Measurements from ENCODE around the gene GCN1.

GCN1 gene

GRCh38 chr12:120159509-120160237 is 34.8 kb downstream of the GCN1 start:
- H3K27me3 ChIP-seq (ENCODE audit: control insufficient read depth, insufficient read depth, low read length), result no peaks in the 10 kb centered on the region
- no peak overlapping the region for H3K27ac ChIP-seq (ENCODE audit: low read length)
- no peaks in the 10 kb centered on the region for H3K4me1 ChIP-seq (ENCODE audit: control insufficient read depth, insufficient read depth, low read length)
- DNase-seq (ENCODE audit: low read depth, low spot score), result no peak
- H3K36me3 ChIP-seq (ENCODE audit: control insufficient read depth, insufficient read depth, low read length), result peaks cover 77% of the 10 kb centered on the region
- WGBS (ENCODE audit: insufficient coverage, insufficient read length), result no CpG with 5 or more reads among the region's 12 CpGs
- H3K4me3 ChIP-seq (ENCODE audit: low read length), result no peak overlapping the region
- no peaks in the 10 kb centered on the region for H3K9me3 ChIP-seq (ENCODE audit: control insufficient read depth, insufficient read depth, low read length)

GRCh38 chr12:120158351-120158750 is 36.2 kb downstream of the GCN1 start:
- DNase-seq (ENCODE audit: low read depth, low spot score), result no peak
- Histone ChIP-seq H3K4me1 (ENCODE audit: control insufficient read depth, insufficient read depth, low read length) (no peaks in the 10 kb centered on the region), H3K36me3 (ENCODE audit: control insufficient read depth, insufficient read depth, low read length) (peaks cover 83% of the 10 kb centered on the region), H3K9me3 (ENCODE audit: control insufficient read depth, insufficient read depth, low read length) (no peaks in the 10 kb centered on the region), H3K4me3 (ENCODE audit: low read length) (no peak overlapping the region; the same call in 1 of the 2 replicates), H3K27ac (ENCODE audit: low read length) (no peak overlapping the region), H3K27me3 (ENCODE audit: control insufficient read depth, insufficient read depth, low read length) (no peaks in the 10 kb centered on the region)
- WGBS (ENCODE audit: insufficient coverage, insufficient read length), result no CpG with 5 or more reads among the region's 10 CpGs

GRCh38 chr12:120157678-120158077 is 36.8 kb downstream of the GCN1 start:
- no CpG with 5 or more reads among the region's 11 CpGs for WGBS (ENCODE audit: insufficient coverage, insufficient read length)
- H3K4me1 ChIP-seq (ENCODE audit: control insufficient read depth, insufficient read depth, low read length), result no peaks in the 10 kb centered on the region
- no peaks in the 10 kb centered on the region for H3K9me3 ChIP-seq (ENCODE audit: control insufficient read depth, insufficient read depth, low read length)
- no peaks in the 10 kb centered on the region for H3K27me3 ChIP-seq (ENCODE audit: control insufficient read depth, insufficient read depth, low read length)
- peaks cover 81% of the 10 kb centered on the region for H3K36me3 ChIP-seq (ENCODE audit: control insufficient read depth, insufficient read depth, low read length)
- H3K4me3 ChIP-seq (ENCODE audit: low read length), result no peak overlapping the region
- no peak overlapping the region for H3K27ac ChIP-seq (ENCODE audit: low read length)
- DNase-seq (ENCODE audit: low read depth, low spot score), result no peak

- Histone ChIP-seq H3K4me3 (ENCODE audit: low read length) (no peak overlapping the region), H3K4me1 (ENCODE audit: control insufficient read depth, insufficient read depth, low read length) (no peaks in the 10 kb centered on the region), H3K27ac (ENCODE audit: low read length) (no peak overlapping the region), H3K27me3 (ENCODE audit: control insufficient read depth, insufficient read depth, low read length) (no peaks in the 10 kb centered on the region), H3K36me3 (ENCODE audit: control insufficient read depth, insufficient read depth, low read length) (peaks cover 73% of the 10 kb centered on the region), H3K9me3 (ENCODE audit: control insufficient read depth, insufficient read depth, low read length) (no peaks in the 10 kb centered on the region)
- no CpG with 5 or more reads among the region's 22 CpGs for WGBS (ENCODE audit: insufficient coverage, insufficient read length)
- DNase-seq (ENCODE audit: low read depth, low spot score), result no peak
These were observed 37.9 kb downstream of the GCN1 start for GRCh38 chr12:120156315-120157259.

GRCh38 chr12:120155072-120155471 is 39.4 kb downstream of the GCN1 start:
- no peak for DNase-seq (ENCODE audit: low read depth, low spot score)
- Histone ChIP-seq H3K27ac (ENCODE audit: low read length) (no peak overlapping the region), H3K4me3 (ENCODE audit: low read length) (no peak overlapping the region), H3K9me3 (ENCODE audit: control insufficient read depth, insufficient read depth, low read length) (no peaks in the 10 kb centered on the region), H3K27me3 (ENCODE audit: control insufficient read depth, insufficient read depth, low read length) (no peaks in the 10 kb centered on the region), H3K4me1 (ENCODE audit: control insufficient read depth, insufficient read depth, low read length) (no peaks in the 10 kb centered on the region), H3K36me3 (ENCODE audit: control insufficient read depth, insufficient read depth, low read length) (peaks cover 70% of the 10 kb centered on the region)
- no CpG with 5 or more reads among the region's 15 CpGs for WGBS (ENCODE audit: insufficient coverage, insufficient read length)

GRCh38 chr12:120150919-120151525 is 43.5 kb downstream of the GCN1 start:
- no peak overlapping the region for H3K27ac ChIP-seq (ENCODE audit: low read length)
- no peaks in the 10 kb centered on the region for H3K9me3 ChIP-seq (ENCODE audit: control insufficient read depth, insufficient read depth, low read length)
- H3K36me3 ChIP-seq (ENCODE audit: control insufficient read depth, insufficient read depth, low read length), result peaks cover 68% of the 10 kb centered on the region
- H3K4me3 ChIP-seq (ENCODE audit: low read length), result no peak overlapping the region
- DNase-seq (ENCODE audit: low read depth, low spot score), result no peak
- H3K27me3 ChIP-seq (ENCODE audit: control insufficient read depth, insufficient read depth, low read length), result no peaks in the 10 kb centered on the region
- H3K4me1 ChIP-seq (ENCODE audit: control insufficient read depth, insufficient read depth, low read length), result no peaks in the 10 kb centered on the region
- no CpG with 5 or more reads among the region's 22 CpGs for WGBS (ENCODE audit: insufficient coverage, insufficient read length)

- H3K4me1 ChIP-seq (ENCODE audit: control insufficient read depth, insufficient read depth, low read length), result no peaks in the 10 kb centered on the region; the same call in 1 of the 2 replicates
- no peaks in the 10 kb centered on the region for H3K27me3 ChIP-seq (ENCODE audit: control insufficient read depth, insufficient read depth, low read length)
- no peak overlapping the region for H3K27ac ChIP-seq (ENCODE audit: low read length)
- no CpG with 5 or more reads among the region's 11 CpGs for WGBS (ENCODE audit: insufficient coverage, insufficient read length)
- H3K36me3 ChIP-seq (ENCODE audit: control insufficient read depth, insufficient read depth, low read length), result peaks cover 51% of the 10 kb centered on the region
- no peak overlapping the region for H3K4me3 ChIP-seq (ENCODE audit: low read length)
- H3K9me3 ChIP-seq (ENCODE audit: control insufficient read depth, insufficient read depth, low read length), result no peaks in the 10 kb centered on the region
- no peak for DNase-seq (ENCODE audit: low read depth, low spot score)
These were observed 46.5 kb downstream of the GCN1 start for GRCh38 chr12:120148011-120148410.

GRCh38 chr12:120145164-120145563 is 49.4 kb downstream of the GCN1 start:
- peaks cover 61% of the 10 kb centered on the region for H3K36me3 ChIP-seq (ENCODE audit: control insufficient read depth, insufficient read depth, low read length)
- no CpG with 5 or more reads among the region's 8 CpGs for WGBS (ENCODE audit: insufficient coverage, insufficient read length)

GRCh38 chr12:120144215-120144614 is 50.3 kb downstream of the GCN1 start:
- H3K36me3 ChIP-seq (ENCODE audit: control insufficient read depth, insufficient read depth, low read length), result peaks cover 59% of the 10 kb centered on the region
- no peak overlapping the region for H3K4me3 ChIP-seq (ENCODE audit: low read length)
- H3K27me3 ChIP-seq (ENCODE audit: control insufficient read depth, insufficient read depth, low read length), result no peaks in the 10 kb centered on the region
- no peaks in the 10 kb centered on the region for H3K9me3 ChIP-seq (ENCODE audit: control insufficient read depth, insufficient read depth, low read length)
- H3K27ac ChIP-seq (ENCODE audit: low read length), result no peak overlapping the region
- no peaks in the 10 kb centered on the region; the same call in 1 of the 2 replicates for H3K4me1 ChIP-seq (ENCODE audit: control insufficient read depth, insufficient read depth, low read length)
- no CpG with 5 or more reads among the region's 11 CpGs for WGBS (ENCODE audit: insufficient coverage, insufficient read length)
- no peak for DNase-seq (ENCODE audit: low read depth, low spot score)

More at GRCh38 chr12:120145164-120145563, 49.4 kb downstream of the GCN1 start:
- Histone ChIP-seq H3K4me1 (ENCODE audit: control insufficient read depth, insufficient read depth, low read length) (no peaks in the 10 kb centered on the region; the same call in 1 of the 2 replicates), H3K9me3 (ENCODE audit: control insufficient read depth, insufficient read depth, low read length) (no peaks in the 10 kb centered on the region), H3K27ac (ENCODE audit: low read length) (no peak overlapping the region), H3K4me3 (ENCODE audit: low read length) (no peak overlapping the region), H3K27me3 (ENCODE audit: control insufficient read depth, insufficient read depth, low read length) (no peaks in the 10 kb centered on the region)
- DNase-seq (ENCODE audit: low read depth, low spot score), result no peak

GRCh38 chr12:120142231-120142877 is 52.2 kb downstream of the GCN1 start:
- no CpG with 5 or more reads among the region's 14 CpGs for WGBS (ENCODE audit: insufficient coverage, insufficient read length)
- Histone ChIP-seq H3K4me3 (ENCODE audit: low read length) (no peak overlapping the region), H3K27ac (ENCODE audit: low read length) (no peak overlapping the region), H3K36me3 (ENCODE audit: control insufficient read depth, insufficient read depth, low read length) (peaks cover 61% of the 10 kb centered on the region), H3K4me1 (ENCODE audit: control insufficient read depth, insufficient read depth, low read length) (no peaks in the 10 kb centered on the region; the same call in 1 of the 2 replicates), H3K27me3 (ENCODE audit: control insufficient read depth, insufficient read depth, low read length) (no peaks in the 10 kb centered on the region), H3K9me3 (ENCODE audit: control insufficient read depth, insufficient read depth, low read length) (no peaks in the 10 kb centered on the region)
- no peak for DNase-seq (ENCODE audit: low read depth, low spot score)
